Progenitor cell of endocrine pancreas (in vitro differentiated cells): ENCODE data around the gene ADPGK. TPM values are rescaled to one million over a fixed set of nuclear protein-coding genes. Genes with fewer than 3 reads are reported as not detected.

Source experiments
- DNase-seq: peaks from one replicate; pipeline ENCODE4 v3.0.0; 2021; ENCODE audit warnings: low spot score; ENCODE audit not compliant: unreplicated experiment
- H3K27ac Mint-ChIP-seq: 2 replicates; pipeline ENCODE4 v1.8.0; 2021; ENCODE audit warnings: mild to moderate bottlenecking, moderate library complexity, mixed read lengths
- H3K27me3 Mint-ChIP-seq: 2 replicates; pipeline ENCODE4 v1.8.0; 2021; ENCODE audit warnings: mixed read lengths
- H3K36me3 Mint-ChIP-seq: 2 replicates; pipeline ENCODE4 v1.8.0; 2022; ENCODE audit warnings: mixed read lengths; ENCODE audit not compliant: insufficient read depth
- H3K4me1 Mint-ChIP-seq: 2 replicates; pipeline ENCODE4 v1.8.0; 2021; ENCODE audit warnings: low read depth, mixed read lengths
- H3K4me3 Mint-ChIP-seq: 2 replicates; pipeline ENCODE4 v1.8.0; 2021; ENCODE audit warnings: low read depth, mild to moderate bottlenecking, moderate library complexity, mixed read lengths
- H3K9me3 Mint-ChIP-seq: 2 replicates; pipeline ENCODE4 v1.8.0; 2021; ENCODE audit warnings: low read depth, mixed read lengths
- CTCF ChIP-seq: fragments of 200-600 bp; sonication (generic); IDR thresholded peaks from one replicate; pipeline ENCODE4 v1.5.0; 2021; ENCODE audit warnings: antibody characterized with exemption, mild to moderate bottlenecking; ENCODE audit not compliant: unreplicated experiment
- total RNA-seq: library from RNA; stranded (reverse); gene quantifications from 2 replicates; pipeline ENCODE4 v1.2.1, GENCODE V29; 2021

Gene ADPGK
- total RNA-seq, 1 donor from 2014 or later, result 52.6 TPM

GRCh38 chr15:72764656-72765055 is 18.9 kb downstream of the ADPGK start:
- Mint-ChIP-seq H3K4me1 (no peaks in the 10 kb centered on the region), H3K27ac (no peak overlapping the region), H3K36me3 (peaks cover 40% of the 10 kb centered on the region), H3K9me3 (peaks cover 15% of the 10 kb centered on the region), H3K27me3 (no peaks in the 10 kb centered on the region), H3K4me3 (no peak overlapping the region)
- TF ChIP-seq CTCF, result no peak
- no peak for DNase-seq

GRCh38 chr15:72760590-72761260 is 22.8 kb downstream of the ADPGK start:
- Mint-ChIP-seq H3K27ac (no peak overlapping the region), H3K4me1 (no peaks in the 10 kb centered on the region), H3K36me3 (peaks cover 11% of the 10 kb centered on the region), H3K4me3 (no peak overlapping the region), H3K27me3 (no peaks in the 10 kb centered on the region), H3K9me3 (no peaks in the 10 kb centered on the region)
- TF ChIP-seq CTCF, result no peak
- no peak for DNase-seq

- H3K9me3 Mint-ChIP-seq, result no peaks in the 10 kb centered on the region
- DNase-seq, result no peak
- no peaks in the 10 kb centered on the region for H3K4me1 Mint-ChIP-seq
- H3K27me3 Mint-ChIP-seq, result no peaks in the 10 kb centered on the region
- no peak for TF ChIP-seq CTCF
- peaks cover 13% of the 10 kb centered on the region for H3K36me3 Mint-ChIP-seq
- H3K27ac Mint-ChIP-seq, result no peak overlapping the region
- H3K4me3 Mint-ChIP-seq, result no peak overlapping the region
Measured at GRCh38 chr15:72758182-72758581, 25.4 kb downstream of the ADPGK start.

GRCh38 chr15:72754096-72754495 is 29.5 kb downstream of the ADPGK start:
- no peak overlapping the region for H3K27ac Mint-ChIP-seq
- no peaks in the 10 kb centered on the region for H3K4me1 Mint-ChIP-seq
- no peaks in the 10 kb centered on the region for H3K9me3 Mint-ChIP-seq
- no peaks in the 10 kb centered on the region for H3K27me3 Mint-ChIP-seq
- no peak overlapping the region for H3K4me3 Mint-ChIP-seq
- no peak for DNase-seq
- H3K36me3 Mint-ChIP-seq, result peaks cover 9% of the 10 kb centered on the region
- TF ChIP-seq CTCF, result no peak

GRCh38 chr15:72751751-72752455 is 31.7 kb downstream of the ADPGK start:
- no peak overlapping the region for H3K4me3 Mint-ChIP-seq
- DNase-seq, result no peak
- peaks cover 3% of the 10 kb centered on the region for H3K9me3 Mint-ChIP-seq
- H3K27me3 Mint-ChIP-seq, result no peaks in the 10 kb centered on the region
- no peak for TF ChIP-seq CTCF
- no peak overlapping the region for H3K27ac Mint-ChIP-seq
- peaks cover 12% of the 10 kb centered on the region for H3K36me3 Mint-ChIP-seq
- H3K4me1 Mint-ChIP-seq, result no peaks in the 10 kb centered on the region
